ENCODE results near the gene TNIK. TPM values are rescaled to one million over a fixed set of nuclear protein-coding genes. Genes with fewer than 3 reads are reported as not detected.

The TNIK gene
- total and polyA plus RNA-seq, 2 of the 4 experiments (the other 2 are of a cell fraction), result 3.4 to 6.3 TPM

DNA sequence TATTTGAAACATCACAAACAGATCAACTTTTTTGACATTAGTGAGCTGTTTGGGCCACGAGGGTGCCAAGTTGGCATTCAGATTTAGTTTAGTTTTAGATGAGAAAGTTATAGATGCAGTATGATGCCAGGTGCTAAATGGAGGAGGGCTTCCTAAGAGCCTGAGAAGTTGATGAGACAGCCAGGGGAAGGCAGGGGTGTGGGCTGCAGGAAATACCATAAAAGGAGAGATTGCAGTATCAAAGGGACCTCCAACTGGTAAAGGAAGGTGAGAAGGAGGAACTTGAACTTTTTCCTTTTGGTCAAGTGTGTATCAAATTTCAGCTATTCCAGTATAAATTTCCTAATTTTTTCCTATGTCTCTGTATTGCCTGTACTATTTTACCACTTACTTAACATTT is 2.0 kb upstream of the TNIK start:
- Histone ChIP-seq H3K27ac (ENCODE audit: insufficient read depth, low read length) (no peak overlapping the region), H4K5ac (ENCODE audit: low read depth, low read length) (no peak overlapping the region), H3K4me3 (ENCODE audit: insufficient read depth, low read depth, low read length) (no peak overlapping the region), H3K27me3 (ENCODE audit: control insufficient read depth, insufficient read depth, low read length) (no peaks in the 10 kb centered on the region), H3K56ac (ENCODE audit: extremely low read depth, insufficient read depth, low read length) (no peak overlapping the region), H2AFZ (replicated peaks; ENCODE audit: low read length, poor library complexity) (no peak overlapping the region), H2BK20ac (ENCODE audit: low read depth, low read length) (no peak overlapping the region), H4K20me1 (ENCODE audit: insufficient read depth, low read length) (no peaks in the 10 kb centered on the region), H3K9me1 (ENCODE audit: insufficient read depth, low read length) (no peaks in the 10 kb centered on the region; the same call in 1 of the 2 replicates), H3K9me3 (ENCODE audit: control insufficient read depth, insufficient read depth, low read length) (no peaks in the 10 kb centered on the region), H2BK15ac (ENCODE audit: low read depth, low read length) (no peak overlapping the region), H3K4me2 (ENCODE audit: low read depth, low read length) (no peak overlapping the region), H2BK5ac (ENCODE audit: low read depth, low read length, poor library complexity, severe bottlenecking) (no peak overlapping the region), H3K23ac (ENCODE audit: low read depth, low read length) (no peak overlapping the region), H3K14ac (replicated peaks; ENCODE audit: low read depth, low read length) (no peak overlapping the region), H3K4ac (ENCODE audit: low read depth, low read length) (no peak overlapping the region), H3K4me1 (ENCODE audit: control insufficient read depth, insufficient read depth, low read length) (peaks cover 3% of the 10 kb centered on the region), H3K18ac (ENCODE audit: low read depth, low read length) (no peak overlapping the region), H4K8ac (ENCODE audit: low read depth in 2 of 2, low read length in 2 of 2) (no peak overlapping the region), H2BK120ac (ENCODE audit: low read depth, low read length) (no peak overlapping the region), H4K91ac (ENCODE audit: insufficient read depth, low read depth, low read length) (no peak overlapping the region), H3K79me1 (ENCODE audit: low read depth in 1 of 2, low read length in 2 of 2) (peaks cover 3 to 8% of the 10 kb centered on the region in 2 experiments; a peak in 3 of 4 replicates), H2AK9ac (replicated peaks; ENCODE audit: low read depth, low read length, poor library complexity) (no peak overlapping the region), H2AK5ac (ENCODE audit: low read depth, low read length) (no peak overlapping the region), H3K36me3 (ENCODE audit: control insufficient read depth, insufficient read depth, low read length) (no peaks in the 10 kb centered on the region), H3K9ac (ENCODE audit: low read depth, low read length) (no peak overlapping the region)
- no TSS peak for BruUV-seq (replicated peaks)
- dilution Hi-C loops (cut with HindIII; ENCODE audit: low sequenced_read_pairs, unreplicated experiment) (no loop called here), in situ Hi-C loops (cut with MboI; ENCODE audit: low sequenced_read_pairs) (no loop called here), intact Hi-C loops (cut with micrococcal nuclease) (loop anchor here (5.0 kb wide), 1 partner anchor 415 kb away; no protein-coding TSS in a partner anchor)
- no peak for TF ChIP-seq POLR2A (IDR thresholded peaks at IDR 0.05; ENCODE audit: low read depth, low read length)
- no peak for TF ChIP-seq NFE2L2 (IDR thresholded peaks at IDR 0.05; ENCODE audit: low read depth, low read length)
- TF ChIP-seq RAD21 (IDR thresholded peaks at IDR 0.05; ENCODE audit: low read length), result no peak
- TF ChIP-seq, protein P1, sequence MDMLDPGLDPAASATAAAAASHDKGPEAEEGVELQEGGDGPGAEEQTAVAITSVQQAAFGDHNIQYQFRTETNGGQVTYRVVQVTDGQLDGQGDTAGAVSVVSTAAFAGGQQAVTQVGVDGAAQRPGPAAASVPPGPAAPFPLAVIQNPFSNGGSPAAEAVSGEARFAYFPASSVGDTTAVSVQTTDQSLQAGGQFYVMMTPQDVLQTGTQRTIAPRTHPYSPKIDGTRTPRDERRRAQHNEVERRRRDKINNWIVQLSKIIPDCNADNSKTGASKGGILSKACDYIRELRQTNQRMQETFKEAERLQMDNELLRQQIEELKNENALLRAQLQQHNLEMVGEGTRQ (IDR thresholded peaks at IDR 0.05; ENCODE audit: low read depth, low read length), result no peak
- TF ChIP-seq SMC3 (IDR thresholded peaks at IDR 0.05; ENCODE audit: low read depth, low read length), result no peak
- TF ChIP-seq CHD1 (IDR thresholded peaks at IDR 0.05; ENCODE audit: low read depth, low read length), result no peak
- TF ChIP-seq, protein P2, sequence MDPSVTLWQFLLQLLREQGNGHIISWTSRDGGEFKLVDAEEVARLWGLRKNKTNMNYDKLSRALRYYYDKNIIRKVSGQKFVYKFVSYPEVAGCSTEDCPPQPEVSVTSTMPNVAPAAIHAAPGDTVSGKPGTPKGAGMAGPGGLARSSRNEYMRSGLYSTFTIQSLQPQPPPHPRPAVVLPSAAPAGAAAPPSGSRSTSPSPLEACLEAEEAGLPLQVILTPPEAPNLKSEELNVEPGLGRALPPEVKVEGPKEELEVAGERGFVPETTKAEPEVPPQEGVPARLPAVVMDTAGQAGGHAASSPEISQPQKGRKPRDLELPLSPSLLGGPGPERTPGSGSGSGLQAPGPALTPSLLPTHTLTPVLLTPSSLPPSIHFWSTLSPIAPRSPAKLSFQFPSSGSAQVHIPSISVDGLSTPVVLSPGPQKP (IDR thresholded peaks at IDR 0.05; ENCODE audit: borderline replicate concordance, low read depth, low read length), result no peak
- no peak for TF ChIP-seq CEBPB (IDR thresholded peaks at IDR 0.05; ENCODE audit: low read depth, low read length)
- TF ChIP-seq, protein P3, sequence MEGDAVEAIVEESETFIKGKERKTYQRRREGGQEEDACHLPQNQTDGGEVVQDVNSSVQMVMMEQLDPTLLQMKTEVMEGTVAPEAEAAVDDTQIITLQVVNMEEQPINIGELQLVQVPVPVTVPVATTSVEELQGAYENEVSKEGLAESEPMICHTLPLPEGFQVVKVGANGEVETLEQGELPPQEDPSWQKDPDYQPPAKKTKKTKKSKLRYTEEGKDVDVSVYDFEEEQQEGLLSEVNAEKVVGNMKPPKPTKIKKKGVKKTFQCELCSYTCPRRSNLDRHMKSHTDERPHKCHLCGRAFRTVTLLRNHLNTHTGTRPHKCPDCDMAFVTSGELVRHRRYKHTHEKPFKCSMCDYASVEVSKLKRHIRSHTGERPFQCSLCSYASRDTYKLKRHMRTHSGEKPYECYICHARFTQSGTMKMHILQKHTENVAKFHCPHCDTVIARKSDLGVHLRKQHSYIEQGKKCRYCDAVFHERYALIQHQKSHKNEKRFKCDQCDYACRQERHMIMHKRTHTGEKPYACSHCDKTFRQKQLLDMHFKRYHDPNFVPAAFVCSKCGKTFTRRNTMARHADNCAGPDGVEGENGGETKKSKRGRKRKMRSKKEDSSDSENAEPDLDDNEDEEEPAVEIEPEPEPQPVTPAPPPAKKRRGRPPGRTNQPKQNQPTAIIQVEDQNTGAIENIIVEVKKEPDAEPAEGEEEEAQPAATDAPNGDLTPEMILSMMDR (conservative IDR thresholded peaks at IDR 0.05; ENCODE audit: low read depth, low read length), result no peak
- TF ChIP-seq MAFK (IDR thresholded peaks at IDR 0.05; ENCODE audit: low read depth, low read length), result no peak
- no peak for TF ChIP-seq RCOR1 (IDR thresholded peaks at IDR 0.05; ENCODE audit: insufficient replicate concordance, low read length)
- TF ChIP-seq MXI1 (IDR thresholded peaks at IDR 0.05; ENCODE audit: borderline replicate concordance, low read depth, low read length), result no peak
- no peak for TF ChIP-seq BHLHE40 (IDR thresholded peaks at IDR 0.05; ENCODE audit: low read depth, low read length)
- no peak for TF ChIP-seq MAZ (IDR thresholded peaks at IDR 0.05; ENCODE audit: borderline replicate concordance, low read depth, low read length)
- TF ChIP-seq FOS (IDR thresholded peaks at IDR 0.05; ENCODE audit: low read depth, low read length), result no peak
- no peak for TF ChIP-seq RFX5 (IDR thresholded peaks at IDR 0.05; ENCODE audit: low read depth, low read length)
- ChIA-PET CTCF (no interaction called here), POLR2A (ENCODE audit: unreplicated experiment) (interaction anchor here (0.8 kb wide), 1 partner anchor 64 kb away, joined by 14 read pairs; no protein-coding TSS in a partner anchor)
- no CpG with 5 or more reads among the region's 1 CpG for WGBS, 2 experiments (ENCODE audit: extremely low coverage in 2 of 2, insufficient read length in 1 of 2)
- DNase-seq (no peak), ATAC-seq (ENCODE audit: low read depth) (no peak)

Data from IMR-90 (cell line).